ENCODE data around the gene ERVH48-1.
"Not testable (repeated sequence)": the region's sequence is repeated elsewhere in the genome, so short reads cannot be mapped to it uniquely, and the experiment has no call there.

Gene ERVH48-1

GRCh38 chr21:42941696-42942085 lies 16.3 kb upstream of the ERVH48-1 start:
- DNase-seq (ENCODE audit: low read depth, low spot score), result no peak
- no peak overlapping the region for H3K4me3 ChIP-seq (ENCODE audit: low read length)

GRCh38 chr21:42939582-42940413 lies 14.4 kb upstream of the ERVH48-1 start:
- no peak for DNase-seq (ENCODE audit: low read depth, low spot score)
- H3K4me3 ChIP-seq (ENCODE audit: low read length), result no peak overlapping the region

GRCh38 chr21:42938606-42938995 lies 13.2 kb upstream of the ERVH48-1 start:
- not testable (repeated sequence) for DNase-seq (ENCODE audit: low read depth, low spot score); H3K4me3 ChIP-seq (ENCODE audit: low read length)

- no peak for DNase-seq (ENCODE audit: low read depth, low spot score)
- H3K4me3 ChIP-seq (ENCODE audit: low read length), result no peak overlapping the region
Observed at GRCh38 chr21:42937960-42938605, 12.7 kb upstream of the ERVH48-1 start.

GRCh38 chr21:42937034-42937940 lies 11.9 kb upstream of the ERVH48-1 start:
- not testable (repeated sequence) for H3K4me3 ChIP-seq (ENCODE audit: low read length); DNase-seq (ENCODE audit: low read depth, low spot score)

- not testable (repeated sequence) for DNase-seq (ENCODE audit: low read depth, low spot score); H3K4me3 ChIP-seq (ENCODE audit: low read length)
Observed at GRCh38 chr21:42936360-42936759, 10.9 kb upstream of the ERVH48-1 start.

- not testable (repeated sequence) for H3K4me3 ChIP-seq (ENCODE audit: low read length); DNase-seq (ENCODE audit: low read depth, low spot score)
Observed at GRCh38 chr21:42933973-42934372, 8.5 kb upstream of the ERVH48-1 start.

- not testable (repeated sequence) for DNase-seq (ENCODE audit: low read depth, low spot score); H3K4me3 ChIP-seq (ENCODE audit: low read length)
Observed at GRCh38 chr21:42933137-42933970, 7.9 kb upstream of the ERVH48-1 start.

GRCh38 chr21:42932378-42933136 lies 7.1 kb upstream of the ERVH48-1 start:
- not testable (repeated sequence) for H3K4me3 ChIP-seq (ENCODE audit: low read length); DNase-seq (ENCODE audit: low read depth, low spot score)

GRCh38 chr21:42931560-42932235 lies 6.3 kb upstream of the ERVH48-1 start:
- H3K4me3 ChIP-seq (ENCODE audit: low read length), result no peak overlapping the region
- DNase-seq (ENCODE audit: low read depth, low spot score), result no peak

- no peak for DNase-seq (ENCODE audit: low read depth, low spot score)
- H3K4me3 ChIP-seq (ENCODE audit: low read length), result no peak overlapping the region
Observed at GRCh38 chr21:42929969-42930368, 4.5 kb upstream of the ERVH48-1 start.

GRCh38 chr21:42927474-42928200 lies 2.2 kb upstream of the ERVH48-1 start:
- not testable (repeated sequence) for H3K4me3 ChIP-seq (ENCODE audit: low read length); DNase-seq (ENCODE audit: low read depth, low spot score)

- DNase-seq (ENCODE audit: low read depth, low spot score), result no peak
- H3K4me3 ChIP-seq (ENCODE audit: low read length), result peak overlapping the region; percentile 46
Observed at GRCh38 chr21:42924433-42924751, 1.0 kb downstream of the ERVH48-1 start.

GRCh38 chr21:42923553-42924432 lies 1.6 kb downstream of the ERVH48-1 start:
- peak overlapping the region; percentile 46 for H3K4me3 ChIP-seq (ENCODE audit: low read length)
- DNase-seq (ENCODE audit: low read depth, low spot score), result peak; percentile 99

GRCh38 chr21:42922918-42923317 lies 2.5 kb downstream of the ERVH48-1 start:
- DNase-seq (ENCODE audit: low read depth, low spot score), result no peak
- H3K4me3 ChIP-seq (ENCODE audit: low read length), result no peak overlapping the region

- no peak overlapping the region for H3K4me3 ChIP-seq (ENCODE audit: low read length)
- DNase-seq (ENCODE audit: low read depth, low spot score), result no peak
Observed at GRCh38 chr21:42921927-42922326, 3.5 kb downstream of the ERVH48-1 start.
